K562 (cell line): ENCODE measurements around the gene TRNP1. TPM values are rescaled to one million over a fixed set of nuclear protein-coding genes. Genes with fewer than 3 reads are reported as not detected.
A peak's percentile ranks its signal among the peaks of the same experiment; 100 is the strongest.

Experiments
- ATAC-seq: fragments of 200-7000 bp; cut with Tn5 transposase; 3 replicates; pipeline ENCODE4 v1.9.1; 2020; ENCODE audit warnings: moderate library complexity
- BruUV-seq: library from RNA; stranded (reverse); fragments of 400-500 nt; replicated peaks from 2 replicates; lab custom pipeline; 2021; lab: Mats Ljungman, UMichigan
- CTCF ChIA-PET: fragments of 300-600 bp; formaldehyde crosslinking; extraction: SDS; loops from one replicate; lab custom pipeline; 2021; ENCODE audit warnings: low intra/inter-chr PET ratio; lab: Yijun Ruan, JAX
- POLR2A ChIA-PET: fragments of 300-600, 350-650 bp; sonication (Branson Sonifier 250); formaldehyde crosslinking; extraction: SDS; loops from one replicate; lab custom pipeline; 2021; ENCODE audit warnings: antibody characterized with exemption, inconsistent platforms; lab: Yijun Ruan, JAX
- DNase-seq, 4 experiments: peaks; one replicate each; pipeline versions ENCODE4 v3.0.0 to v3.0.0-alpha.2; 2011 to 2018; ENCODE audit warnings: low spot score in 3 of 4, mixed read lengths in 3 of 4; ENCODE audit errors: extremely low read depth in 1 of 4
- FAIRE-seq: peaks from 2 replicates; lab custom pipeline; 2011; peaks lifted over from hg19 to GRCh38; lab: Jason Lieb, UNC
- H2AFZ ChIP-seq: 2 replicates; pipeline ENCODE4 v1.6.0; 2011; ENCODE audit warnings: low read depth, low read length, control low read depth, inconsistent platforms
- H3K27ac ChIP-seq: fragments of 200-600 bp; 3 replicates; pipeline ENCODE4 v1.8.0; 2011; ENCODE audit warnings: low read depth, mild to moderate bottlenecking, control low read depth, inconsistent platforms, low read length, moderate library complexity, mixed read lengths; ENCODE audit errors: extremely low read depth
- H3K27me3 ChIP-seq, 2 experiments: fragments of 300-600 bp in 1 of 2; 2 replicates in 1 of 2; 3 replicates in 1 of 2; pipeline versions ENCODE4 v1.6.0 to v1.8.0; 2011; ENCODE audit warnings: inconsistent platforms in 2 of 2, low read length in 2 of 2, mild to moderate bottlenecking in 1 of 2, mixed read lengths in 1 of 2, moderate library complexity in 1 of 2; ENCODE audit not compliant: control insufficient read depth in 2 of 2, insufficient read depth in 2 of 2
- H3K36me3 ChIP-seq: fragments of 300-600 bp; 3 replicates; pipeline ENCODE4 v1.8.0; 2011; ENCODE audit warnings: mild to moderate bottlenecking, low read length, inconsistent platforms; ENCODE audit not compliant: control insufficient read depth, insufficient read depth
- H3K4me1 ChIP-seq, 2 experiments: fragments of 200-600 bp in 1 of 2; replicated peaks in 1 of 2; 2 replicates in 1 of 2; 3 replicates in 1 of 2; pipeline versions ENCODE4 v1.5.1 to v1.8.0; 2011; ENCODE audit warnings: inconsistent platforms in 2 of 2, low read length in 2 of 2, mild to moderate bottlenecking in 1 of 2, mixed read lengths in 1 of 2, moderate library complexity in 1 of 2; ENCODE audit not compliant: control insufficient read depth in 2 of 2, insufficient read depth in 2 of 2
- H3K4me2 ChIP-seq: 2 replicates; pipeline ENCODE4 v1.6.1; 2011; ENCODE audit warnings: low read length, control low read depth, inconsistent platforms, mixed read lengths; ENCODE audit not compliant: insufficient read depth
- H3K4me3 ChIP-seq: fragments of 200-600 bp; sonication (generic), shearing (Covaris generic); 2 replicates; pipeline ENCODE4 v1.5.1; 2016; ENCODE audit warnings: control low read depth, inconsistent platforms
- H3K79me2 ChIP-seq: fragments of 200-600 bp; 3 replicates; pipeline ENCODE4 v1.8.0; 2011; ENCODE audit warnings: low read length, inconsistent platforms; ENCODE audit not compliant: control insufficient read depth, insufficient read depth
- H3K9ac ChIP-seq, 2 experiments: 2 replicates each; pipeline versions ENCODE4 v1.6.0 to v1.6.1; 2011; ENCODE audit warnings: low read depth in 2 of 2, low read length in 2 of 2, control low read depth in 1 of 2, inconsistent platforms in 1 of 2, mild to moderate bottlenecking in 1 of 2, mixed read lengths in 1 of 2; ENCODE audit not compliant: insufficient read depth in 1 of 2
- H3K9me1 ChIP-seq: one replicate; pipeline ENCODE4 v1.6.0; 2011; ENCODE audit warnings: inconsistent platforms, mild to moderate bottlenecking, low read length, moderate library complexity; ENCODE audit not compliant: control insufficient read depth, insufficient read depth
- H3K9me3 ChIP-seq: replicated peaks from 2 replicates; pipeline ENCODE4 v1.5.1; 2011; ENCODE audit warnings: low read depth, low read length, inconsistent platforms; ENCODE audit not compliant: control insufficient read depth, insufficient read depth
- H4K20me1 ChIP-seq: replicated peaks from 2 replicates; pipeline ENCODE4 v1.6.1; 2011; ENCODE audit warnings: low read length, inconsistent platforms, mixed read lengths; ENCODE audit not compliant: control insufficient read depth, insufficient read depth
- JUND ChIP-seq, 2 experiments: IDR thresholded peaks; 2 replicates in 1 of 2; 3 replicates in 1 of 2; pipeline ENCODE4 v1.6.1; 2011; ENCODE audit warnings: borderline replicate concordance in 2 of 2, low read depth in 2 of 2, low read length in 2 of 2, improper control_type of control experiment in 1 of 2, missing biosample characterization in 1 of 2, missing genetic modification characterization in 1 of 2, missing genetic modification reagents in 1 of 2
- PHF8 ChIP-seq: fragments of 200-600 bp; sonication (generic); IDR thresholded peaks from 2 replicates; pipeline ENCODE4 v1.6.1; 2012; ENCODE audit warnings: mixed run types, mild to moderate bottlenecking, inconsistent platforms, low read length, moderate library complexity, borderline replicate concordance
- ZMIZ1 ChIP-seq, 2 experiments: fragments of 150-350 bp in 1 of 2; IDR thresholded peaks; 2 replicates each; pipeline ENCODE4 v1.6.1; 2012 to 2016; ENCODE audit warnings: low read depth in 2 of 2, low read length in 2 of 2, mild to moderate bottlenecking in 1 of 2, moderate library complexity in 1 of 2
- WGBS: fragments of 100-300 bp; shearing (Covaris generic); methylation state at CpG from one replicate; pipeline ENCODE4 v1.1.6; 2016; ENCODE audit warnings: low coverage, mixed read lengths; ENCODE audit not compliant: insufficient coverage; ENCODE audit errors: missing lambda C conversion rate; 5-methylcytosine and 5-hydroxymethylcytosine counted together
- in situ Hi-C: fragments of 300-500 bp; cut with MboI; formaldehyde crosslinking; loops from 4 replicates; pipeline ENCODE4 v1.15.0; 2018; ENCODE audit warnings: inconsistent platforms, mixed read lengths
- intact Hi-C: fragments of 100-400 bp; cut with micrococcal nuclease; formaldehyde crosslinking; loops from 2 replicates; pipeline ENCODE4 v1.14.2; 2022
- polyA plus RNA-seq, 8 experiments: library from polyadenylated mRNA; depleted of rRNA in 4 of 8; stranded (reverse) in 5 of 8; unstranded in 3 of 8; fragments of >200 nt; fragmentation: Nextera tagmentation in 2 of 8; fragmentation: Illumina TruSeq in 1 of 8; extraction: Ambion mirVana in 2 of 8; extraction: Trizol in 1 of 8; gene quantifications; 2 replicates each; pipeline versions ENCODE4 v1.2.1 to v1.2.3, GENCODE V29; 2011 to 2014; ENCODE audit warnings: inconsistent platforms in 1 of 8, missing spikeins in 1 of 8
- total RNA-seq, 7 experiments: library from RNA; depleted of rRNA in 6 of 7; stranded (reverse); fragments of >200 nt in 6 of 7; fragmentation: Illumina TruSeq in 2 of 7; extraction: Trizol in 2 of 7; gene quantifications; 2 replicates each; pipeline versions ENCODE4 v1.2.1 to v1.2.3, GENCODE V29; 2011 to 2021; ENCODE audit warnings: low replicate concordance in 1 of 7

TRNP1 gene
- total and polyA plus RNA-seq, 9 of the 15 experiments (the other 6 are each of a cell fraction or from before 2014, with no cell fraction given) = 0.03 to 1.3 (median 0.95) TPM

GRCh38 chr1:27027575-27028250, 34.2 kb downstream of the TRNP1 start (continued):
- TF ChIP-seq ZMIZ1 (IDR thresholded peaks at IDR 0.05; ENCODE audit: low read depth in 2 of 2, low read length in 2 of 2) (no peak), PHF8 (peak; percentile 2; the same call in 1 of the 2 replicates), JUND (IDR thresholded peaks at IDR 0.05; ENCODE audit: borderline replicate concordance, low read depth, low read length) (no peak), JUND (tag; IDR thresholded peaks at IDR 0.05; ENCODE audit: borderline replicate concordance, low read depth, low read length) (no peak; the same call in 2 of the 3 replicates)

- no peak overlapping the region for H3K9ac ChIP-seq
- H3K4me1 ChIP-seq = peaks cover 24 to 32% of the 10 kb centered on the region in 2 experiments
- H2AFZ ChIP-seq = peak overlapping the region; percentile 61
- DNase-seq (no peak), FAIRE-seq (no peak), ATAC-seq (no peak)
- POLR2A ChIA-PET = interaction anchor here (1.3 kb wide), 1 partner anchor 13 kb away, joined by 4 read pairs; no protein-coding TSS in a partner anchor
- no peaks in the 10 kb centered on the region for H3K9me3 ChIP-seq
- H3K4me3 ChIP-seq = no peak overlapping the region
- in situ Hi-C loops (no loop called here), intact Hi-C loops (no loop called here)
- no peaks in the 10 kb centered on the region for H3K27me3 ChIP-seq
- 72% methylated on average over 8 of the region's 9 CpGs for WGBS
- no peak overlapping the region for H3K4me2 ChIP-seq
- H3K36me3 ChIP-seq = no peaks in the 10 kb centered on the region
- H4K20me1 ChIP-seq = no peaks in the 10 kb centered on the region
- H3K9me1 ChIP-seq = no peaks in the 10 kb centered on the region
- no TSS peak for BruUV-seq
- CTCF ChIA-PET = no interaction called here
- H3K27ac ChIP-seq = no peak overlapping the region; the same call in 2 of the 3 replicates
- no peaks in the 10 kb centered on the region for H3K79me2 ChIP-seq
Observed at GRCh38 chr1:27029517-27029916, 36.0 kb downstream of the TRNP1 start.
